GM12801 (cell line): ENCODE data around the gene GLIS1.

ENCODE experiments used
- CTCF ChIP-seq: IDR thresholded peaks from one replicate; pipeline ENCODE4 v1.5.1; 2011; ENCODE audit warnings: control low read depth; ENCODE audit not compliant: insufficient read length; ENCODE audit errors: extremely low read depth

The GLIS1 gene

GRCh38 chr1:53643041-53643880, 95.7 kb downstream of the GLIS1 start:
- no peak for TF ChIP-seq CTCF

DNA sequence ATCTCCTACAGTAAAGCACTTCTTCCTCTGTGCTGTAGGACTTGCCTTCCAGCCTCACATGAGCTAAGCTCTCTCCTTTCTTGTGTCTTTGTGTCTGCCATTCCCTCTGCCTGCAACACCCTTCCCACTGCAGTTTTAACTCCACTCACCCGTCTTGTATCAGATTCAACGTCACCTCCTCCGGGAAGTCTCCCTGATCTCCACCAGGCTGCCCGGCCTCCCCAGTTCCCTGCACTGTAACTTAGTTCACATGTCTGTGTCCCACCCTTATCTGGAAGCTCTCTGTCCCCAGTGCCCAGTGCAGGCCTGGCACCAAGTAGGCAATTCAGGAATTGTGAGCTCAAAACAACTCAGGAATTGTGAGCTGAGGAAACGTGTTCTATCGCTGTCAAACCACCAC, 96.4 kb downstream of the GLIS1 start:
- TF ChIP-seq CTCF, result no peak

GRCh38 chr1:53642215-53642555, 96.8 kb downstream of the GLIS1 start:
- no peak for TF ChIP-seq CTCF

- no peak for TF ChIP-seq CTCF
Measured at GRCh38 chr1:53641481-53642214, 97.3 kb downstream of the GLIS1 start.

DNA sequence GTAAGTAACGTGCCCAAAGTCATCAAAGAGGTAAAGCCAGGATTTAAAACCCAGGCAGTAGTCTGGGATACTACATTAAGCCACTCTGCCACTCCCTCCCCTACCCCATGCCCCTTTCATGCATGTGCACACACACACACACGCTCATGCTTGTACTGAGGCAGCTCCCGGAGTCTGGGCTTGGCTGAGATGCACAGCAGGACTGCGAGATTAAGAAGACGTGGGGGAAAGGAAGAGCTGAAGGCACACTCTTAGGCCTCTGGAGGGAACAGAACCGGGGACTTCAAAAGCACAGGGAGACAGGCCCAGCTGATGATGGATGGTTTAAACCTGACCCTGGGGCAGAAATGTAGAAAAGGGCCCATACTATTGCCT, 98.3 kb downstream of the GLIS1 start:
- TF ChIP-seq CTCF, result no peak

- no peak for TF ChIP-seq CTCF
Measured at GRCh38 chr1:53639996-53640700, 98.8 kb downstream of the GLIS1 start.

DNA sequence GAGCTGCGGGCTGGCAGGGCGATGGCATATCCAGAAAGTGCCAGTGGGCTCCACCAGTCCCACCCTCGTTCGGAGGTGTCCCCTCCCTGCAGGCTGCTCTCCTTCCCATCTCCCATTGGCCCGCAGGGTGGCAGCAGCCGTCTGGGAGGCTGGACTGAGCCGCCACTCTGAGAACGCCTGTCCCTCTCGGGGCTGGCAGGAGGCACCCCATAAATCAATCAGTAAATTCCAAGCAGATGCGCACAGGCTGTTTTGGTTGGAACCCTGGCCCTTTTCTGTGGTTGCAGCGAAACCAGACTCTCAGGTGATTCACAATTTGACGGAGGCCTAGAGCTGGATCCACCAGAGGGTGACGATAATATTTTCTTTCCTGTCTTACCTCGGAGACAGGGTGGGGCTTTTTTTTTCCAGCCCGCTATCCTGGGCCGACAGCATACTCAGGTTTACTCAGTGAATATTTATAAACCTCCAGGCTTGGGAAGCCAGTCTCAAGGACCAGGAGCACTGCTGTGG, 99.7 kb downstream of the GLIS1 start:
- TF ChIP-seq CTCF, result no peak
